ENCODE measurements around the gene LYL1.

GRCh38 chr19:13069415-13070359 lies 33.0 kb downstream of the LYL1 start:
- no peak for TF ChIP-seq POLR2A (IDR thresholded peaks at IDR 0.05)
- no peak for TF ChIP-seq CTCF (IDR thresholded peaks at IDR 0.05)
